H9 (cell line): Measurements from ENCODE around the gene OBSL1. TPM values are rescaled to one million over a fixed set of nuclear protein-coding genes. Genes with fewer than 3 reads are reported as not detected.

Experiments used
- DNase-seq: peaks from one replicate; pipeline ENCODE4 v3.0.0-alpha.2; 2017
- H2AFZ ChIP-seq: one replicate; pipeline ENCODE4 v1.6.1; 2013; ENCODE audit warnings: mild to moderate bottlenecking, low read length, control low read depth, moderate library complexity
- H2AK5ac ChIP-seq: 2 replicates; pipeline ENCODE4 v1.6.1; 2013; ENCODE audit warnings: low read length, control low read depth, mixed read lengths; ENCODE audit not compliant: insufficient read length
- H2BK120ac ChIP-seq: one replicate; pipeline ENCODE4 v1.6.1; 2013; ENCODE audit warnings: low read depth, mild to moderate bottlenecking, low read length, control low read depth, inconsistent platforms; ENCODE audit not compliant: poor library complexity, severe bottlenecking
- H2BK12ac ChIP-seq: 2 replicates; pipeline ENCODE4 v1.6.1; 2013; ENCODE audit warnings: low read length, control low read depth, mixed read lengths, low read depth; ENCODE audit not compliant: insufficient read length
- H2BK15ac ChIP-seq: 2 replicates; pipeline ENCODE4 v1.6.1; 2013; ENCODE audit warnings: low read depth, low read length, control low read depth
- H2BK20ac ChIP-seq: one replicate; pipeline ENCODE4 v1.6.1; 2013; ENCODE audit warnings: low read depth, mild to moderate bottlenecking, low read length, control low read depth, inconsistent platforms; ENCODE audit not compliant: poor library complexity, severe bottlenecking
- H2BK5ac ChIP-seq: 2 replicates; pipeline ENCODE4 v1.6.1; 2013; ENCODE audit warnings: low read length, control low read depth, mixed read lengths; ENCODE audit not compliant: insufficient read length
- H3K14ac ChIP-seq: 2 replicates; pipeline ENCODE4 v1.6.1; 2013; ENCODE audit warnings: low read length, control low read depth; ENCODE audit not compliant: insufficient read depth
- H3K18ac ChIP-seq: 2 replicates; pipeline ENCODE4 v1.6.1; 2013; ENCODE audit warnings: low read depth, mild to moderate bottlenecking, mixed read lengths, low read length, control low read depth; ENCODE audit not compliant: insufficient read length
- H3K23ac ChIP-seq: 2 replicates; pipeline ENCODE4 v1.6.1; 2013; ENCODE audit warnings: low read length, control low read depth, mixed read lengths, low read depth; ENCODE audit not compliant: insufficient read length
- H3K23me2 ChIP-seq: 2 replicates; pipeline ENCODE4 v1.6.1; 2013; ENCODE audit warnings: low read depth, mild to moderate bottlenecking, mixed read lengths, low read length, control low read depth; ENCODE audit not compliant: insufficient read length, poor library complexity, severe bottlenecking
- H3K27ac ChIP-seq: 2 replicates; pipeline ENCODE4 v1.5.1; 2013; ENCODE audit warnings: low read length, control low read depth, mixed read lengths, low read depth; ENCODE audit not compliant: insufficient read length
- H3K27me3 ChIP-seq: 2 replicates; pipeline ENCODE4 v1.6.1; 2013; ENCODE audit warnings: low read length, control low read depth, inconsistent platforms; ENCODE audit not compliant: insufficient read depth
- H3K4ac ChIP-seq: 2 replicates; pipeline ENCODE4 v1.6.1; 2013; ENCODE audit warnings: low read depth, mild to moderate bottlenecking, control low read depth, inconsistent platforms, low read length, moderate library complexity
- H3K4me1 ChIP-seq: 2 replicates; pipeline ENCODE4 v1.6.1; 2013; ENCODE audit warnings: low read length, control low read depth, inconsistent platforms; ENCODE audit not compliant: insufficient read depth
- H3K4me2 ChIP-seq: 2 replicates; pipeline ENCODE4 v1.6.1; 2013; ENCODE audit warnings: low read length, control low read depth, mixed read lengths; ENCODE audit not compliant: insufficient read length, insufficient read depth
- H3K56ac ChIP-seq: 2 replicates; pipeline ENCODE4 v1.6.1; 2013; ENCODE audit warnings: low read depth, mild to moderate bottlenecking, mixed read lengths, low read length, control low read depth; ENCODE audit not compliant: insufficient read length
- H3K79me1 ChIP-seq: 2 replicates; pipeline ENCODE4 v1.6.1; 2013; ENCODE audit warnings: low read depth, mild to moderate bottlenecking, moderate library complexity, low read length, control low read depth, inconsistent platforms; ENCODE audit not compliant: insufficient read depth, poor library complexity, severe bottlenecking
- H3K79me2 ChIP-seq: 2 replicates; pipeline ENCODE4 v1.6.1; 2013; ENCODE audit warnings: low read length, control low read depth, inconsistent platforms; ENCODE audit not compliant: insufficient read depth
- H3K9ac ChIP-seq: 2 replicates; pipeline ENCODE4 v1.6.1; 2013; ENCODE audit warnings: low read length, control low read depth, mixed read lengths; ENCODE audit not compliant: insufficient read length; ENCODE audit errors: extremely low read depth
- H3K9me3 ChIP-seq: one replicate; pipeline ENCODE4 v1.6.1; 2013; ENCODE audit warnings: low read depth, low read length, inconsistent platforms; ENCODE audit not compliant: control insufficient read depth
- H3T11ph ChIP-seq: one replicate; pipeline ENCODE4 v1.6.1; 2013; ENCODE audit warnings: mild to moderate bottlenecking, low read length, control low read depth, inconsistent platforms
- H4K20me1 ChIP-seq: one replicate; pipeline ENCODE4 v1.6.1; 2013; ENCODE audit not compliant: control insufficient read depth, insufficient read length, insufficient read depth
- H4K5ac ChIP-seq: 2 replicates; pipeline ENCODE4 v1.6.1; 2013; ENCODE audit warnings: low read depth, mild to moderate bottlenecking, mixed read lengths, low read length, control low read depth; ENCODE audit not compliant: insufficient read length
- H4K8ac ChIP-seq: replicated peaks from 2 replicates; pipeline ENCODE4 v1.6.1; 2013; ENCODE audit warnings: low read length, control low read depth, mixed read lengths, low read depth; ENCODE audit not compliant: insufficient read length
- H4K91ac ChIP-seq: 2 replicates; pipeline ENCODE4 v1.6.1; 2013; ENCODE audit warnings: low read depth, mild to moderate bottlenecking, moderate library complexity, mixed read lengths, low read length, control low read depth; ENCODE audit not compliant: insufficient read length
- H3K27ac Mint-ChIP-seq, 3 experiments: 2 replicates in 2 of 3; 3 replicates in 1 of 3; pipeline ENCODE4 v1.8.0; 2020 to 2021; ENCODE audit warnings: mixed read lengths in 3 of 3, mild to moderate bottlenecking in 1 of 3, moderate library complexity in 1 of 3
- H3K27me3 Mint-ChIP-seq: 2 replicates; pipeline ENCODE4 v1.8.0; 2021; ENCODE audit warnings: low read depth, mild to moderate bottlenecking, moderate library complexity, mixed read lengths
- H3K36me3 Mint-ChIP-seq, 3 experiments: 2 replicates in 2 of 3; 3 replicates in 1 of 3; pipeline ENCODE4 v1.8.0; 2020 to 2021; ENCODE audit warnings: low read depth in 3 of 3, mixed read lengths in 3 of 3; ENCODE audit not compliant: insufficient read depth in 1 of 3
- H3K4me1 Mint-ChIP-seq, 2 experiments: 2 replicates each; pipeline ENCODE4 v1.8.0; 2020; ENCODE audit warnings: mixed read lengths in 2 of 2
- H3K4me3 Mint-ChIP-seq, 2 experiments: 2 replicates in 1 of 2; 3 replicates in 1 of 2; pipeline ENCODE4 v1.8.0; 2020 to 2021; ENCODE audit warnings: mild to moderate bottlenecking in 2 of 2, mixed read lengths in 2 of 2, moderate library complexity in 1 of 2
- H3K9me3 Mint-ChIP-seq, 2 experiments: 2 replicates in 1 of 2; 3 replicates in 1 of 2; pipeline ENCODE4 v1.8.0; 2020; ENCODE audit warnings: mild to moderate bottlenecking in 2 of 2, mixed read lengths in 2 of 2, moderate library complexity in 1 of 2
- CTCF ChIP-seq: fragments of 200-600 bp; sonication (generic); conservative IDR thresholded peaks from 3 replicates; pipeline ENCODE4 v1.8.0; 2021; ENCODE audit warnings: antibody characterized with exemption, mild to moderate bottlenecking
- WGBS: extraction: QIAGEN DNeasy Blood & Tissue Kit; methylation state at CpG from one replicate; pipeline ENCODE4 v1.1.7; 2013; ENCODE audit warnings: missing lambda C conversion rate, low lambda C conversion rate, mixed read lengths; ENCODE audit not compliant: insufficient read length; ENCODE audit errors: extremely low coverage; 5-methylcytosine and 5-hydroxymethylcytosine counted together
- total RNA-seq: library from RNA; stranded (reverse); gene quantifications from 2 replicates; pipeline ENCODE4 v1.2.1, GENCODE V29; 2021

OBSL1 gene
- total RNA-seq, 1 experiment from 2014 or later, result 140 TPM

- H2AFZ ChIP-seq, result no peak overlapping the region
- H2AK5ac ChIP-seq, result no peak overlapping the region
- H3K9me3 ChIP-seq, result no peaks in the 10 kb centered on the region
- no peaks in the 10 kb centered on the region; the same call in 1 of the 2 replicates for H3K27me3 ChIP-seq
- H3K56ac ChIP-seq, result no peak overlapping the region
- H3K18ac ChIP-seq, result no peak overlapping the region
- H3K4me1 ChIP-seq, result peaks cover 5% of the 10 kb centered on the region; the same call in 1 of the 2 replicates
- no peak overlapping the region for H3K9ac ChIP-seq
- Mint-ChIP-seq H3K4me3 (peak overlapping the region; percentile 14 to 37; a peak in 4 of 5 replicates), H3K27me3 (peaks cover 18% of the 10 kb centered on the region), H3K4me1 (peaks cover 45 to 57% of the 10 kb centered on the region in 2 experiments), H3K9me3 (no peaks in the 10 kb centered on the region; a peak in 1 of 5 replicates), H3K27ac (peak overlapping the region in 2 of 3 experiments; percentile 21 to 72; a peak in 3 of 7 replicates), H3K36me3 (no peaks in the 10 kb centered on the region)
- H2BK120ac ChIP-seq, result no peak overlapping the region
- no peak overlapping the region for H4K5ac ChIP-seq
- H2BK12ac ChIP-seq, result no peak overlapping the region
- no peak overlapping the region for H4K8ac ChIP-seq
- H3K4ac ChIP-seq, result no peak overlapping the region
- H3K79me2 ChIP-seq, result no peaks in the 10 kb centered on the region
- H3K27ac ChIP-seq, result no peak overlapping the region
- H2BK15ac ChIP-seq, result no peak overlapping the region
- H3K4me2 ChIP-seq, result peak overlapping the region; percentile 44
- H4K20me1 ChIP-seq, result no peaks in the 10 kb centered on the region
- DNase-seq, result peak; percentile 70
- TF ChIP-seq CTCF, result no peak
- H3K23me2 ChIP-seq, result no peaks in the 10 kb centered on the region
- WGBS, result no CpG with 5 or more reads among the region's 15 CpGs
- H3K14ac ChIP-seq, result peak overlapping the region; percentile 37; the same call in 1 of the 2 replicates
- H2BK20ac ChIP-seq, result no peak overlapping the region
- H3K79me1 ChIP-seq, result no peaks in the 10 kb centered on the region
- H2BK5ac ChIP-seq, result no peak overlapping the region
- H3K23ac ChIP-seq, result no peak overlapping the region
- H4K91ac ChIP-seq, result no peak overlapping the region
- no peak overlapping the region for H3T11ph ChIP-seq
Measured at GRCh38 chr2:219576505-219577388, 5.4 kb upstream of the OBSL1 start.
